HG02798 (cell line): ENCODE measurements around the gene NTMT2.
"Not testable (repeated sequence)": the region's sequence is repeated elsewhere in the genome, so short reads cannot be mapped to it uniquely, and the experiment has no call there.

Experiments
- ATAC-seq: cut with Tn5 transposase; IDR thresholded peaks from one replicate; pipeline ENCODE4 v1.9.1; 2021; ENCODE audit warnings: mild to moderate bottlenecking; ENCODE audit not compliant: unreplicated experiment, poor library complexity

NTMT2 gene

GRCh38 chr1:170145770-170146676, at the start of gene NTMT2:
TSS of gene NTMT2 (plus strand) at chr1:170145959. CDS start at chr1:170146108, 149 bp downstream.
- ATAC-seq = no peak

- no peak for ATAC-seq
These were observed 49.6 kb upstream of the NTMT2 start for GRCh38 chr1:170095976-170096748.

GRCh38 chr1:170096806-170097340, 48.9 kb upstream of the NTMT2 start:
- ATAC-seq = no peak

- ATAC-seq = no peak
These were observed 48.3 kb upstream of the NTMT2 start for GRCh38 chr1:170097449-170097948.

GRCh38 chr1:170113140-170113539, 32.6 kb upstream of the NTMT2 start:
- not testable (repeated sequence) for ATAC-seq

GRCh38 chr1:170114906-170115305, 30.9 kb upstream of the NTMT2 start:
- no peak for ATAC-seq

- ATAC-seq = no peak
These were observed 23.4 kb upstream of the NTMT2 start for GRCh38 chr1:170122366-170122765.

- ATAC-seq = no peak
These were observed 20.5 kb upstream of the NTMT2 start for GRCh38 chr1:170125269-170125668.

- peak; percentile 99 for ATAC-seq
These were observed 19.1 kb upstream of the NTMT2 start for GRCh38 chr1:170126696-170127095.

- no peak for ATAC-seq
These were observed 14.3 kb upstream of the NTMT2 start for GRCh38 chr1:170131450-170131849.

- ATAC-seq = no peak
These were observed 13.8 kb upstream of the NTMT2 start for GRCh38 chr1:170131984-170132383.

GRCh38 chr1:170133766-170134495, 11.8 kb upstream of the NTMT2 start:
- no peak for ATAC-seq

GRCh38 chr1:170134521-170134920, 11.2 kb upstream of the NTMT2 start:
- no peak for ATAC-seq

GRCh38 chr1:170140371-170140770, 5.4 kb upstream of the NTMT2 start:
- ATAC-seq = no peak

- no peak for ATAC-seq
These were observed 698 bp upstream of the NTMT2 start for GRCh38 chr1:170145061-170145460.

- no peak for ATAC-seq
These were observed 1.0 kb downstream of the NTMT2 start for GRCh38 chr1:170146720-170147263.

- ATAC-seq = no peak
These were observed 3.5 kb downstream of the NTMT2 start for GRCh38 chr1:170149241-170149640.

- no peak for ATAC-seq
These were observed 4.3 kb downstream of the NTMT2 start for GRCh38 chr1:170150016-170150415.

GRCh38 chr1:170150921-170151320, 5.2 kb downstream of the NTMT2 start:
- no peak for ATAC-seq

- no peak for ATAC-seq
These were observed 7.7 kb downstream of the NTMT2 start for GRCh38 chr1:170153417-170153816.
